Measurements from ENCODE around the gene ZNF577. TPM values are rescaled to one million over a fixed set of nuclear protein-coding genes. Genes with fewer than 3 reads are reported as not detected.
"Not testable (repeated sequence)": the region's sequence is repeated elsewhere in the genome, so short reads cannot be mapped to it uniquely, and the experiment has no call there.

Gene ZNF577
- total and polyA plus RNA-seq, 4 experiments from 2014 or later: 2.2 to 21.0 (median 11.5) TPM

- H3K27ac Mint-ChIP-seq: no peak overlapping the region
- CTCF ChIA-PET (ENCODE audit: partially characterized antibody): no interaction called here
- intact Hi-C loops (cut with micrococcal nuclease): loop anchor here (10.0 kb wide), 1 partner anchor 345 kb away; the partner anchor contains the start of gene ZNF766
- Histone ChIP-seq H3K27ac (ENCODE audit: low read depth, low read length) (no peak overlapping the region), H3K4me1 (ENCODE audit: insufficient read depth, low read length) (no peaks in the 10 kb centered on the region), H3K9me3 (ENCODE audit: control insufficient read depth in 1 of 2, low read length in 2 of 2) (peaks cover 6 to 61% of the 10 kb centered on the region in 2 donors), H3K4me3 (ENCODE audit: low read length in 2 of 2) (no peak overlapping the region), H3K36me3 (ENCODE audit: insufficient read depth, low read length) (no peaks in the 10 kb centered on the region), H3K27me3 (ENCODE audit: insufficient read depth, low read length) (no peaks in the 10 kb centered on the region)
- H3K4me1 Mint-ChIP-seq: no peaks in the 10 kb centered on the region
- H3K36me3 Mint-ChIP-seq: peaks cover 24 to 39% of the 10 kb centered on the region in 2 donors
- peaks cover 0 to 3% of the 10 kb centered on the region in 2 donors for H3K27me3 Mint-ChIP-seq
- POLR2A ChIA-PET (ENCODE audit: partially characterized antibody): interaction anchor here (0.6 kb wide), 1 partner anchor 30 kb away, joined by 4 read pairs; no protein-coding TSS in a partner anchor
- H3K4me3 Mint-ChIP-seq: no peak overlapping the region
- DNase-seq: no peak
- H3K9me3 Mint-ChIP-seq: peaks cover 5 to 99% (median 92%) of the 10 kb centered on the region in 8 donors
Observed at GRCh38 chr19:51919606-51920005, 31.9 kb upstream of the ZNF577 start.

- Mint-ChIP-seq H3K36me3 (peaks cover 21 to 37% of the 10 kb centered on the region in 2 donors), H3K27me3 (peaks cover 0 to 1% of the 10 kb centered on the region in 2 donors), H3K27ac (peak overlapping the region in 1 of 7 donors; percentile 25), H3K4me3 (no peak overlapping the region), H3K9me3 (peaks cover 10 to 99% (median 85%) of the 10 kb centered on the region in 8 donors), H3K4me1 (no peaks in the 10 kb centered on the region)
- H3K4me1 ChIP-seq (ENCODE audit: insufficient read depth, low read length): no peaks in the 10 kb centered on the region
- no peaks in the 10 kb centered on the region for H3K27me3 ChIP-seq (ENCODE audit: insufficient read depth, low read length)
- no peak overlapping the region for H3K4me3 ChIP-seq (ENCODE audit: low read length in 2 of 2)
- ChIA-PET POLR2A (ENCODE audit: partially characterized antibody) (no interaction called here), CTCF (ENCODE audit: partially characterized antibody) (interaction anchor here (0.6 kb wide), 1 partner anchor 1937 kb away, joined by 4 read pairs; no protein-coding TSS in a partner anchor)
- no peak overlapping the region for H3K27ac ChIP-seq (ENCODE audit: low read depth, low read length)
- intact Hi-C loops (cut with micrococcal nuclease): no loop called here
- no peaks in the 10 kb centered on the region for H3K36me3 ChIP-seq (ENCODE audit: insufficient read depth, low read length)
- DNase-seq: no peak
- H3K9me3 ChIP-seq (ENCODE audit: control insufficient read depth in 1 of 2, low read length in 2 of 2): peaks cover 1 to 57% of the 10 kb centered on the region in 2 donors
Observed at GRCh38 chr19:51916167-51916566, 28.4 kb upstream of the ZNF577 start.

DNA sequence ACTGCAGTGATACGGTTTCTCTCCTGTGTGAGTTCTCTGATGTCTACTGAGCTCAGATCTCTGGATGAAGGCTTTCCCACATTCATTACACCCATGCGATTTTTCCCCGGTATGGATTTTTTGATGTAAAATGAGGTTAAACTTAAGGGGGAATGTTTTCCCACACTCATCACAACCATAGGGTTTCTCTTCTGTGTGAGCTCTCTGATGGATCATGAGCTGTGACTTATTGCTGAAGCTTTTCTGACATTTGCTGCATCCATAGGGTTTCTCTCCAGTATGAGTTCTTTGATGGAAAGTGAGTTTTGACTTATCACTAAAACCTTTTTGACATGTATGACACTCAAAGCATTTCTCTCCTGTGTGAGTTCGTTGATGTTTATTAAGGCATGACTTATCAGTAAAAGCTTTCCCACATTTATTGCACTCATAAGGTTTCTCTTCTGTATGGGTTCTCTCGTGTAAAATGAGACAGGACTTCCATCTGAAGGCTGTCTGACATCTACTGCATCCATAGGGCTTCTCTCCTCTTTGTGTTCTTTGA lies 27.6 kb upstream of the ZNF577 start:
- CTCF ChIA-PET (ENCODE audit: partially characterized antibody): interaction anchor here (0.6 kb wide), 1 partner anchor 1938 kb away, joined by 4 read pairs; no protein-coding TSS in a partner anchor
- peaks cover 0 to 49% of the 10 kb centered on the region in 2 donors for H3K9me3 ChIP-seq (ENCODE audit: control insufficient read depth in 1 of 2, low read length in 2 of 2)

GRCh38 chr19:51907981-51908380 lies 20.2 kb upstream of the ZNF577 start:
- intact Hi-C loops (cut with micrococcal nuclease): loop anchor here (10.0 kb wide), 1 partner anchor 1427 kb away; the partner anchor contains the start of gene ZNF845
- H3K4me3 ChIP-seq (ENCODE audit: low read length in 2 of 2); H3K36me3 ChIP-seq (ENCODE audit: insufficient read depth, low read length); H3K4me3 Mint-ChIP-seq; CTCF ChIA-PET (ENCODE audit: partially characterized antibody); H3K27ac Mint-ChIP-seq; H3K4me1 ChIP-seq (ENCODE audit: insufficient read depth, low read length); POLR2A ChIA-PET (ENCODE audit: partially characterized antibody); H3K27ac ChIP-seq (ENCODE audit: low read depth, low read length); H3K27me3 ChIP-seq (ENCODE audit: insufficient read depth, low read length); H3K9me3 ChIP-seq (ENCODE audit: control insufficient read depth in 1 of 2, low read length in 2 of 2); DNase-seq: not testable (repeated sequence)
- peaks cover 9 to 21% (median 16%) of the 10 kb centered on the region in 4 donors for H3K4me1 Mint-ChIP-seq
- H3K27me3 Mint-ChIP-seq: peaks cover 12 to 19% of the 10 kb centered on the region in 2 donors
- peaks cover 39 to 46% of the 10 kb centered on the region in 2 donors for H3K36me3 Mint-ChIP-seq
- peaks cover 4 to 90% (median 72%) of the 10 kb centered on the region in 8 donors for H3K9me3 Mint-ChIP-seq

More for the DNA sequence above, 27.6 kb upstream of the ZNF577 start:
- Mint-ChIP-seq H3K4me3 (no peak overlapping the region), H3K4me1 (no peaks in the 10 kb centered on the region), H3K27me3 (peaks cover 1 to 3% of the 10 kb centered on the region in 2 donors), H3K27ac (no peak overlapping the region), H3K36me3 (peaks cover 21 to 34% of the 10 kb centered on the region in 2 donors), H3K9me3 (peaks cover 10 to 98% (median 84%) of the 10 kb centered on the region in 8 donors)
- no peak for DNase-seq
- intact Hi-C loops (cut with micrococcal nuclease): no loop called here
- Histone ChIP-seq H3K36me3 (ENCODE audit: insufficient read depth, low read length) (no peaks in the 10 kb centered on the region), H3K27ac (ENCODE audit: low read depth, low read length) (no peak overlapping the region), H3K4me1 (ENCODE audit: insufficient read depth, low read length) (no peaks in the 10 kb centered on the region), H3K27me3 (ENCODE audit: insufficient read depth, low read length) (no peaks in the 10 kb centered on the region), H3K4me3 (ENCODE audit: low read length in 2 of 2) (no peak overlapping the region)
- POLR2A ChIA-PET (ENCODE audit: partially characterized antibody): no interaction called here

DNA sequence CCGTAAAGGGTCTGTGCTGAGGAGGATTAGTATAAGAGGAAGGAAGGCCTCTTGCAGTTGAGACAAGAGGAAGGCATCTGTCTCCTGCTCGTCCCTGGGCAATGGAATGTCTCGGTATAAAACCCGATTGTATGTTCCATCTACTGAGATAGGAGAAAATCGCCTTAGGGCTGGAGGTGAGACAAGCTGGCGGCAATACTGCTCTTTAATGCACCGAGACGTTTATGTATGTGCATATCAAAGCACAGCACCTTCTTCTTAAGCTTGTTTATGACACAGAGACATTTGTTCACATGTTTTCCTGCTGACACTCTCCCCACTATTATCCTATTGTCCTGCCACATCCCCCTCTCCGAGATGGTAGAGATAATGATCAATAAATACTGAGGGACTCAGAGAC lies 18.4 kb upstream of the ZNF577 start:
- DNase-seq; CTCF ChIA-PET (ENCODE audit: partially characterized antibody); H3K27ac ChIP-seq (ENCODE audit: low read depth, low read length); H3K27me3 ChIP-seq (ENCODE audit: insufficient read depth, low read length); H3K36me3 ChIP-seq (ENCODE audit: insufficient read depth, low read length); H3K4me3 ChIP-seq (ENCODE audit: low read length in 2 of 2); POLR2A ChIA-PET (ENCODE audit: partially characterized antibody); H3K4me1 ChIP-seq (ENCODE audit: insufficient read depth, low read length); H3K27ac Mint-ChIP-seq: not testable (repeated sequence)
- Mint-ChIP-seq H3K4me3 (peak overlapping the region in 2 of 8 donors; percentile 10 to 64), H3K27me3 (peaks cover 12 to 19% of the 10 kb centered on the region in 2 donors), H3K36me3 (peaks cover 51 to 54% of the 10 kb centered on the region in 2 donors), H3K4me1 (peaks cover 13 to 26% (median 20%) of the 10 kb centered on the region in 4 donors), H3K9me3 (peaks cover 7 to 91% (median 73%) of the 10 kb centered on the region in 8 donors)
- H3K9me3 ChIP-seq (ENCODE audit: control insufficient read depth in 1 of 2, low read length in 2 of 2): peaks cover 3 to 10% of the 10 kb centered on the region in 2 donors
- intact Hi-C loops (cut with micrococcal nuclease): loop anchor here (10.0 kb wide), 1 partner anchor 1429 kb away; the partner anchor contains the start of gene ZNF845

DNA sequence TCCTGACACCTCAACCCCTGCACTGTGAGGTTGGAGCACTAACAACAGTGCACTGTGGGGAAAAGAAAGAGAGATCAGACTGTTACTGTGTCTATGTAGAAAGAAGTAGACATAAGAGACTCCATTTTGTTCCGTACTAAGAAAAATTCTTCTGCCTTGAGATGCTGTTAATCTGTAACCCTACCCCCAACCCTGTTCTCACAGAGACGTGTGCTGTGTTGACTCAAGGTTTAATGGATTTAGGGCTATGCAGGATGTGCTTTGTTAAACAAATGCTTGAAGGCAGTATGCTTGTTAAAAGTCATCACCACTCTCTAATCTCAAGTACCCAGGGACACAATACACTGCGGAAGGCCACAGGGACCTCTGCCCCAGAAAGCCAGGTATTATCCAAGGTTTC lies 17.9 kb upstream of the ZNF577 start:
- Mint-ChIP-seq H3K27me3 (peaks cover 12 to 19% of the 10 kb centered on the region in 2 donors), H3K36me3 (peaks cover 55 to 58% of the 10 kb centered on the region in 2 donors), H3K9me3 (peaks cover 7 to 92% (median 75%) of the 10 kb centered on the region in 8 donors), H3K4me1 (peaks cover 13 to 29% (median 20%) of the 10 kb centered on the region in 4 donors), H3K4me3 (peak overlapping the region in 3 of 8 donors; percentile 17 to 99 (median 20))
- peaks cover 3 to 15% of the 10 kb centered on the region in 2 donors for H3K9me3 ChIP-seq (ENCODE audit: control insufficient read depth in 1 of 2, low read length in 2 of 2)
- CTCF ChIA-PET (ENCODE audit: partially characterized antibody); H3K4me1 ChIP-seq (ENCODE audit: insufficient read depth, low read length); H3K27ac Mint-ChIP-seq; H3K36me3 ChIP-seq (ENCODE audit: insufficient read depth, low read length); H3K4me3 ChIP-seq (ENCODE audit: low read length in 2 of 2); POLR2A ChIA-PET (ENCODE audit: partially characterized antibody); H3K27me3 ChIP-seq (ENCODE audit: insufficient read depth, low read length); DNase-seq; H3K27ac ChIP-seq (ENCODE audit: low read depth, low read length): not testable (repeated sequence)
- intact Hi-C loops (cut with micrococcal nuclease): loop anchor here (1.0 to 10.0 kb wide), 5 partner anchors 22 to 1429 kb away; partner anchors contain the start of genes ZNF350, ZNF613, ZNF614 and ZNF615

GRCh38 chr19:51905206-51905605 lies 17.5 kb upstream of the ZNF577 start:
- H3K4me3 Mint-ChIP-seq: peak overlapping the region; percentile 97 to 100 (median 99)
- peak overlapping the region; percentile 83 to 92 for H3K4me3 ChIP-seq (ENCODE audit: low read length in 2 of 2)
- H3K9me3 Mint-ChIP-seq: peaks cover 7 to 92% (median 75%) of the 10 kb centered on the region in 8 donors
- H3K4me1 ChIP-seq (ENCODE audit: insufficient read depth, low read length): peaks cover 9% of the 10 kb centered on the region
- ChIA-PET POLR2A (ENCODE audit: partially characterized antibody) (interaction anchor here (1.0 to 1.4 kb wide), 2 partner anchors 21 to 143 kb away, joined by 4 read pairs; partner anchors contain the start of gene ZNF432), CTCF (ENCODE audit: partially characterized antibody) (no interaction called here)
- H3K27me3 ChIP-seq (ENCODE audit: insufficient read depth, low read length): no peaks in the 10 kb centered on the region
- peaks cover 13 to 33% (median 20%) of the 10 kb centered on the region in 4 donors for H3K4me1 Mint-ChIP-seq
- peaks cover 59 to 60% of the 10 kb centered on the region in 2 donors for H3K36me3 Mint-ChIP-seq
- intact Hi-C loops (cut with micrococcal nuclease): loop anchor here (1.0 to 10.0 kb wide), 5 partner anchors 22 to 1430 kb away; partner anchors contain the start of genes ZNF350, ZNF613, ZNF614 and ZNF615
- peaks cover 3 to 19% of the 10 kb centered on the region in 2 donors for H3K9me3 ChIP-seq (ENCODE audit: control insufficient read depth in 1 of 2, low read length in 2 of 2)
- peaks cover 11 to 17% of the 10 kb centered on the region in 2 donors for H3K27me3 Mint-ChIP-seq
- no peak for DNase-seq
- peaks cover 1% of the 10 kb centered on the region for H3K36me3 ChIP-seq (ENCODE audit: insufficient read depth, low read length)
- H3K27ac Mint-ChIP-seq: peak overlapping the region in 6 of 7 donors; percentile 84 to 99 (median 96)
- H3K27ac ChIP-seq (ENCODE audit: low read depth, low read length): no peak overlapping the region

Measured in CD4-positive, alpha-beta memory T cell (primary cell).